NOMO-1 treated with DMSO at 0.1 percent for 48 hours (cell line): ENCODE data around the gene ZNF79.

Experiments
- DNase-seq: peaks from one replicate; lab custom pipeline; 2025; ENCODE audit not compliant: unreplicated experiment; lab: John Stamatoyannopoulos, UW

Gene ZNF79

DNA sequence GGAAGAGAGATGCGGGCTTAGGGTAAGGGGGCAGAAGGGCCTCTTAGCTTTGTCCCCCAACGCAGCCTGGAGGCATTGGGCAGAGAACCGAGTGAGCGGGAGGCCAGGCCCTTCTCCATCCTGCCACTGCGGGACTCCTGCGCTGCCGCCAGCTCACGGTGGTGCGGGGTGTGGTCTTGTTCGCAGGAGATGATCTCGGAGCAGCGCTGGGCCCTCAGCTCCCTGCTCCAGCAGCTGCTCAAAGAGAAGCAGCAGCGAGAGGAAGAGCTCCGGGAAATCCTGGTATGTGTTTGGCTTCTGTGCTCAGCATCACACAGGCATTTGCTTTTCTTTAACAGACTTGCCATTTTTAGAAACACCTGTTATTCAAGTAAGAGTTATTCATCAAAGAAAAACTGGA is 68.4 kb downstream of the ZNF79 start:
- DNase-seq: no peak

DNA sequence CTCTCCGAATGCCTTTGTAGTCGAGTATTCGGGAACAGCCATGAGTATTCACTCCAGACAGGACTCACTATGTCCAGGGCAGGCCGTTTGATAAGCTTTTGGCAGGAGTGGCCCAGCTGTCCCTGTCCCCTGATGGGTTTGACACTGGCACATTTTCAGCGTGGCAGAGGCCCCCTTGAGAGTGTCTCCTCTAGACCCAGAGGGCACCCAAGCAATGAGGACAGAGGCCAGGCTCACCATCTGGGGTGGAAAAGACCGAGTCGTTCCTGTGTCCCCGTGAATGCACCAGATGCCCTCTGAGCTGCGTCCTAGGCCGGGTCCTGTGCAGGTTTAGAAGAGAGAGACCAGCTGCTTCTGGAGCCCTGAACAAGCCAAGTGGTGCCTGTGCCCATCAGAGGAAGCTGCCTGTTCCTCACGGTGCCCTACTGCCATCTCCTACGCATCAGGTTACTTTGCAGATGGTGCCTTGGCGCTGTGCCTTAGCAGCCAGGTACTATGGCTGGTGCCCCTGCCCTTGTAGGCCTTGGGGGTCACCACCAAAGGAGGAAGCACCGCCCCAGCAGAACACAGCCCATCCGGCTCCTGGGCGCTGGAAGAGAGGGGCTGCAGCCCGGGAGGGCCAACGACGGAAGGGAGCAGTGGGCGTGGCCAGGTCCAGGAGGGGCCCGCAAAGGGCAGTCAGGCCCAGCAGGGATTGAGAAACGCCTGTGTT is 69.6 kb downstream of the ZNF79 start:
- no peak for DNase-seq

DNA sequence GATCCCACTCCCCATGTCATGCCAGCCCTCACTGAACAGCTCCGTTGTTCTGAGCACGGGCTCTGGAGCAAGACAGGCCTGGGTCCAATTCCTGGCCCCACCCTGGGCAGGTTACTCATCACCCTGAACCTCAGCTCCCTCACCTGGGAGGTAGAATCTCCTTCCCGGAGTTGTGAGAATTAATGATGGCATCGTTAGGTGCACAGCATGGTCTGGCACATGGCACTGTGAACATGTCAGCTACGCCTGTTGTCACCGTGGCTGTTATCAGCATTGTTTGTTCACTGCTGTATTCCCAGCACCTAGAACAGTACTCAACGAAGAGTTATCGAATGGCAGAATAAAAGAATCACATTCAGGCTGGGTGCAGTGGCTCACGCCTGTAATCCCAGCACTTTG is 70.1 kb downstream of the ZNF79 start:
- DNase-seq: no peak
